ENCODE measurements around the gene LRMDA. TPM values are rescaled to one million over a fixed set of nuclear protein-coding genes. Genes with fewer than 3 reads are reported as not detected.

The LRMDA gene
- total and polyA plus RNA-seq, 2 of the 4 experiments (the other 2 are of a cell fraction): 0.07 TPM; not detected in 1

DNA sequence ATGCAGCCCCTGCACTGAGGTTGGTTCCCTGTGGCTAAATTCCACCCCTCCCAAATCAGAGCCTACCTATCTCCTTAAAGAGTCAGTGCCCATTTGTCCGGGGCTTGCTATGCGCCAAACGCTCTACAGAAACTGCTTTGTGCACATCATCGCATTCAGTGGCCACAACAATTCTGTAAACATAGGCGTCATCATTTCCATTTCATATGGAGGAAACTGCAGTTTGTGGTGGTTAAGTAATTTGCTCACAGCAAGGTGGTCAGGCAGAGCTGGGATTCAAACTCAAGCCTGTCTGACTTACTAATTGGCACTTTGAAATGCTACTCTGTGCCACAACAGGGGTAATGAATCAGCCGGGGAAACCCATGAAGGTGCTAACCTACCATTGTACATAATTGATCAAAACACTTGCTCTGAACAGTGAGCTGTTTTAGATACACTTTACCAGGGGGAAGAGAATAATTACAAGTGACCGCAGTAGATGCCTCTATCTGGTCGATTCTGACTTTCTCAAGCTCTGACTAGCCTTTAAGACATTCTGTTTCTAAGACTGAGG lies 775.5 kb downstream of the LRMDA start:
- no peaks in the 10 kb centered on the region for H3K79me1 ChIP-seq (ENCODE audit: low read depth in 1 of 2, low read length in 2 of 2)
- no peaks in the 10 kb centered on the region for H4K20me1 ChIP-seq (ENCODE audit: insufficient read depth, low read length)
- no peaks in the 10 kb centered on the region for H3K36me3 ChIP-seq (ENCODE audit: control insufficient read depth, insufficient read depth, low read length)
- H3K23ac ChIP-seq (ENCODE audit: low read depth, low read length): no peak overlapping the region
- no peak overlapping the region for H4K5ac ChIP-seq (ENCODE audit: low read depth, low read length)
- TF ChIP-seq SMC3 (IDR thresholded peaks at IDR 0.05; ENCODE audit: low read depth, low read length): no peak
- no peak for TF ChIP-seq RFX5 (IDR thresholded peaks at IDR 0.05; ENCODE audit: low read depth, low read length)
- TF ChIP-seq BHLHE40 (IDR thresholded peaks at IDR 0.05; ENCODE audit: low read depth, low read length): no peak
- TF ChIP-seq CTCF (conservative IDR thresholded peaks at IDR 0.05; ENCODE audit: low read depth, low read length): no peak
- no peak for TF ChIP-seq CEBPB (IDR thresholded peaks at IDR 0.05; ENCODE audit: low read depth, low read length)
- peak overlapping the region; percentile 58; the same call in 1 of the 2 replicates for H3K18ac ChIP-seq (ENCODE audit: low read depth, low read length)
- WGBS, 2 experiments (ENCODE audit: extremely low coverage in 2 of 2, insufficient read length in 1 of 2): no CpG with 5 or more reads among the region's 8 CpGs
- no peaks in the 10 kb centered on the region for H3K9me3 ChIP-seq (ENCODE audit: control insufficient read depth, insufficient read depth, low read length)
- H3K56ac ChIP-seq (ENCODE audit: extremely low read depth, insufficient read depth, low read length): no peak overlapping the region
- H2BK15ac ChIP-seq (ENCODE audit: low read depth, low read length): no peak overlapping the region
- no peaks in the 10 kb centered on the region; the same call in 1 of the 2 replicates for H3K9me1 ChIP-seq (ENCODE audit: insufficient read depth, low read length)
- H3K27ac ChIP-seq (ENCODE audit: insufficient read depth, low read length): no peak overlapping the region
- no peak overlapping the region for H3K9ac ChIP-seq (ENCODE audit: low read depth, low read length)
- no peak for ATAC-seq (ENCODE audit: low read depth)
- no peak overlapping the region for H3K14ac ChIP-seq (replicated peaks; ENCODE audit: low read depth, low read length)
- H2BK20ac ChIP-seq (ENCODE audit: low read depth, low read length): peak overlapping the region; percentile 31; the same call in 1 of the 2 replicates
- POLR2A ChIA-PET (ENCODE audit: unreplicated experiment): no interaction called here
- H4K91ac ChIP-seq (ENCODE audit: insufficient read depth, low read depth, low read length): no peak overlapping the region
- no TSS peak for BruUV-seq (replicated peaks)
- no peak for DNase-seq
- no peak overlapping the region for H2BK5ac ChIP-seq (ENCODE audit: low read depth, low read length, poor library complexity, severe bottlenecking)
- H3K4ac ChIP-seq (ENCODE audit: low read depth, low read length): no peak overlapping the region
- no peaks in the 10 kb centered on the region for H3K27me3 ChIP-seq (ENCODE audit: control insufficient read depth, insufficient read depth, low read length)
- dilution Hi-C loops (cut with HindIII; ENCODE audit: low sequenced_read_pairs, unreplicated experiment) (no loop called here), in situ Hi-C loops (cut with MboI; ENCODE audit: low sequenced_read_pairs) (no loop called here), intact Hi-C loops (cut with micrococcal nuclease) (no loop called here)
- no peak overlapping the region for H2AK9ac ChIP-seq (replicated peaks; ENCODE audit: low read depth, low read length, poor library complexity)
- H3K4me1 ChIP-seq (ENCODE audit: control insufficient read depth, insufficient read depth, low read length): peaks cover 7% of the 10 kb centered on the region
- no peak overlapping the region for H3K4me2 ChIP-seq (ENCODE audit: low read depth, low read length)
- CTCF ChIA-PET: no interaction called here
- H3K4me3 ChIP-seq (ENCODE audit: insufficient read depth, low read depth, low read length): no peak overlapping the region
- no peak overlapping the region for H2BK120ac ChIP-seq (ENCODE audit: low read depth, low read length)
- no peak overlapping the region for H2AK5ac ChIP-seq (ENCODE audit: low read depth, low read length)
- no peak overlapping the region for H2AFZ ChIP-seq (replicated peaks; ENCODE audit: low read length, poor library complexity)
- H4K8ac ChIP-seq (ENCODE audit: low read depth in 2 of 2, low read length in 2 of 2): no peak overlapping the region

All from IMR-90 (cell line).